ENCODE data around the gene PILRB.
A peak's percentile ranks its signal among the peaks of the same experiment; 100 is the strongest.
"Not testable (repeated sequence)": the region's sequence is repeated elsewhere in the genome, so short reads cannot be mapped to it uniquely, and the experiment has no call there.

PILRB gene

DNA sequence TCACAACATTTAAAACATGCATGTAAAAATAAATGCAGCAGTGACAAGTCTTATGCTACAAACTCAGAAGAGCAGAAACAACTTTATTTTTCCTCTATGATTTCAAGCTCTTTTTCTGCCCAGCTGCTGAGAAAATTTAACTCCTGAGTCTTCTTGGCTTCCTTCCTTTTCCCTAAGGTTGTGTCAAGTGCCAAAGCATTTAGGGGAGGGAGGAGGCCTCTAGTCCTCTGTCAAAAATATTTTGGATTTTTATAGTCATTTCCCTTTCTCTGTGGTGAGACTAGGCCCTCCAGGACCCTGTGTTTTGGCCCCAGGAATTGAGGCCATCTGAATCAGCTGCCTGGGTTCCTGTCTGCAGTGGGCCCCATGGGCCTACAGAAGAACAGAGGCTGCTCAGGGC is 11.0 kb upstream of the PILRB start:
- H3K36me3 Mint-ChIP-seq: peaks cover 22% of the 10 kb centered on the region

DNA sequence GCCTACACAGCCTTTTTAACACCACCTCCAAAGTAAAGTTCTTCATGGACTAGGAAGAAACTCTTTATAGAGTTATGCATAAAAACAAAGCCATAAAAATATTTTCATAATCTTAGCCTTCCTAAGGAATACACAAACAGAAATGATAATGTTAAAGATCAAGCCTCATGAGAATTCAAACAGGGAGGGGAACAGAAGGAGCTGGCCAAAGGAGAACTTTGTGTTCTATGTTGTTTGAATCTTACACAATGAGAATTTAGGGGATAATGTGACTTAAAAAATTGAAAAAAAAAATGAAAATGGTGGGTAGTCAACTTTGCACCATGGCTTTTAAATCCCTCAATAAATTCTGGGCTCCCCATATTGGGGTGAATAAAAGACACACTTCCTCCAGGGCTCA is 9.1 kb upstream of the PILRB start:
- DNase-seq (ENCODE audit: low spot score in 2 of 2) (no peak), ATAC-seq (ENCODE audit: low read depth) (no peak)
- H3K27me3 Mint-ChIP-seq: no peaks in the 10 kb centered on the region
- H3K36me3 Mint-ChIP-seq: peaks cover 25% of the 10 kb centered on the region
- H3K4me3 Mint-ChIP-seq: no peak overlapping the region
- H3K9me3 Mint-ChIP-seq: no peaks in the 10 kb centered on the region
- peaks cover 8% of the 10 kb centered on the region for H3K4me1 Mint-ChIP-seq
- peak overlapping the region; percentile 47 for H3K27ac Mint-ChIP-seq

More for the DNA sequence above, 11.0 kb upstream of the PILRB start:
- no peaks in the 10 kb centered on the region for H3K27me3 Mint-ChIP-seq
- H3K4me3 Mint-ChIP-seq: no peak overlapping the region
- H3K9me3 Mint-ChIP-seq: no peaks in the 10 kb centered on the region
- no peak for DNase-seq (ENCODE audit: low spot score in 2 of 2)
- ATAC-seq (ENCODE audit: low read depth): no peak
- H3K27ac Mint-ChIP-seq: peak overlapping the region; percentile 47
- H3K4me1 Mint-ChIP-seq: peaks cover 12% of the 10 kb centered on the region

DNA sequence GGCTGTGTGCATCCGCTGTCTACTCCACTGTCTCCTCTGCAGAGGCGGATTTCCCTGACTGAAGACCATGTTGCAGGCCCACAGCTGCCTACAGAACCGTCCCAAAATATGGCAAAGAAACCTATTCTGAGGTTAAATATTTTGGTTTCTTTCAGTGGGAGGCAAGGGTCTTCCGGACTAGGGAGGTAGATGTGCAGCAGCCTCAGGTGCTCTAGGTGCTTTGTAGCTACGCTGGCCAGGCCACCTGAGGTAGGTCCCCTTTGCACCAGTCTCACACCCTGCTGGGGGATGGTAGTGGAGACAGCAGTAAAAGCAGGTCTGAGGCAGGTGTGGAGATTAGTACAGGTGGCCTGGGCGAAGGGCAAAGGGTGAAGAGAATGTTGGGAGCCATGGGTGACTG is 8.2 kb upstream of the PILRB start:
- ATAC-seq (ENCODE audit: low read depth): no peak
- H3K4me1 Mint-ChIP-seq: peaks cover 5% of the 10 kb centered on the region

DNA sequence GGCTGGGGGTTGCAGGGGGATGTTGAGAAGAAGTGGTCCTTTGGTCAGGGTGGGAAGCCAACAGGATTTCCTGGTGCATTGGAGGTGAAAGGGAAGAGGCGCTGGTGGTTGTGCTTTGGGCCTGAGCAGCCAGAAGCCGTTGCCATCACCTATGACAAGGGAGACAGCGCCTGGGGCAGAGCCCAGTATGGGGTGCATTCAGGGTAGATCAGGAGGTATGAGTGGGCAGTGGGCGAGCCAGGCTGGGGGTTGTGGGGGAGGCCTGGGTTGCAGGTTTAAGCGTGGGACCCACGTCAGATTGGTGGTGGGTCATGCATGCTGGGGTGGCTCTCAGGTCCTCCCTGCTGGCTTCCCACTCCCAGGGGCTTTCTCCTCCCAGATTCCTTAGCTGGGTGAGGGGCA is 6.3 kb upstream of the PILRB start:
- H3K36me3 Mint-ChIP-seq: peaks cover 26% of the 10 kb centered on the region
- H3K27me3 Mint-ChIP-seq: no peaks in the 10 kb centered on the region
- H3K4me3 Mint-ChIP-seq: no peak overlapping the region
- no peak for DNase-seq (ENCODE audit: low spot score in 2 of 2)
- no peaks in the 10 kb centered on the region for H3K9me3 Mint-ChIP-seq
- ATAC-seq (ENCODE audit: low read depth): no peak
- H3K27ac Mint-ChIP-seq: no peak overlapping the region
- H3K4me1 Mint-ChIP-seq: peaks cover 5% of the 10 kb centered on the region

More for the DNA sequence above, 8.2 kb upstream of the PILRB start:
- no peak overlapping the region for H3K27ac Mint-ChIP-seq
- no peaks in the 10 kb centered on the region for H3K9me3 Mint-ChIP-seq
- H3K36me3 Mint-ChIP-seq: peaks cover 26% of the 10 kb centered on the region
- no peak for DNase-seq (ENCODE audit: low spot score in 2 of 2)
- H3K27me3 Mint-ChIP-seq: no peaks in the 10 kb centered on the region
- no peak overlapping the region for H3K4me3 Mint-ChIP-seq

DNA sequence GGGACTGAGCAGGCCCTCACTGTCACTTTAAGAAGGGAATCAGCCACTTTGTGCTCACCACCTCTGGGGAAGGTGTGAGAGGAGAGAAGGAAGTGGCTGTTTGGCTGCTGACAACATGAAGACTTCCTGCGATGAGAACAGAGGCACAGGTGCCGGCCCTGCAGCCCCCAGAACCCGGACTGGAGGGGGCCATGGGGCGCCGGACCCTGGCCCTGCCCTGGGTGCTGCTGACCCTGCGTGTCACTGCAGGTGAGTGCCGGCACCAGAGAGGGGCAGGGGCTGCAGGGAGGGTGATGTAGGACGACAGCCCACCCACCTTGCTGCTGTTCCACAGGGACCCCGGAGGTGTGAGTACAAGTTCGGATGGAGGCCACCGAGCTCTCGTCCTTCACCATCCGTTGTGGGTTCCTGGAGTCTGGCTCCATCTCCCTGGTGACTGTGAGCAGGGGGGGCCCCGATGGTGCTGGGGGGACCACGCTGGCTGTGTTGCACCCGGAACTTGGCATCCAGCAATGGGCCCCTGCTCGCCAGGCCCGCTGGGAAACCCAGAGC is 5.6 kb upstream of the PILRB start:
- DNase-seq (ENCODE audit: low spot score in 2 of 2); H3K9me3 Mint-ChIP-seq; H3K27ac Mint-ChIP-seq; H3K27me3 Mint-ChIP-seq; H3K4me1 Mint-ChIP-seq; H3K4me3 Mint-ChIP-seq: not testable (repeated sequence)
- ATAC-seq (ENCODE audit: low read depth): peak; percentile 83
- H3K36me3 Mint-ChIP-seq: peaks cover 27% of the 10 kb centered on the region

DNA sequence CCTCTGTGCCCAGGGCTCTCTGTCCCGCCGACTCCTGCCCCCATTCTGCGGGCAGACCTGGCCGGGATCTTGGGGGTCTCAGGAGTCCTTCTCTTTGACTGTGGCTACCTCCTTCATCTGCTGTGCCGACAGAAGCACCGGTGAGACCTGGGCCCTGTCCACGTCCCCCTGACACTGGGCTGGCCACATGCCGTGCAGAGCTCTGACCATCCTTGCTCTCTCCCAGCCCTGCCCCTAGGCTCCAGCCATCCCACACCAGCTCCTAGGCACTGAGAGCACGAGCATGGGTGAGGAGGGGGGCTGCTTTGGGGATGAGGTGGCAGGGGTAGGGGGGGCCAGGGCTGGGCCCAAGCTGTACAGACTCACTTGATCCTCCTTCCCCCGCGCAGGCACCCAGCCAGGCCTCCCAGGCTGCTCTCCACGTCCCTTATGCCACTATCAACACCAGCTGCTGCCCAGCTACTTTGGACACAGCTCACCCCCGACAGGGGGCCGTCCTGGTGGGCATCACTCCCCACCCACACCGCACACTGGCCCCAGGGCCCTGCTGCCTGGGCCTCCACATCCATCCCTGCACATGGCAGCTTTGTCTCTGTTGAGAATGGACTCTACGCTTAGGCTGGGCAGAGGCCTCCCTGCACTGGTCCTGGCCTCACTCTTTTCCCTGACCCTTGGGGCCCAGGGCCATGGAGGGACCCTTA is 4.8 kb upstream of the PILRB start:
- Mint-ChIP-seq H3K9me3 (no peaks in the 10 kb centered on the region), H3K4me3 (no peak overlapping the region), H3K27ac (peak overlapping the region; percentile 65), H3K27me3 (no peaks in the 10 kb centered on the region), H3K4me1 (peaks cover 5% of the 10 kb centered on the region), H3K36me3 (peaks cover 28% of the 10 kb centered on the region)
- no peak for DNase-seq (ENCODE audit: low spot score in 2 of 2)
- ATAC-seq (ENCODE audit: low read depth): no peak

DNA sequence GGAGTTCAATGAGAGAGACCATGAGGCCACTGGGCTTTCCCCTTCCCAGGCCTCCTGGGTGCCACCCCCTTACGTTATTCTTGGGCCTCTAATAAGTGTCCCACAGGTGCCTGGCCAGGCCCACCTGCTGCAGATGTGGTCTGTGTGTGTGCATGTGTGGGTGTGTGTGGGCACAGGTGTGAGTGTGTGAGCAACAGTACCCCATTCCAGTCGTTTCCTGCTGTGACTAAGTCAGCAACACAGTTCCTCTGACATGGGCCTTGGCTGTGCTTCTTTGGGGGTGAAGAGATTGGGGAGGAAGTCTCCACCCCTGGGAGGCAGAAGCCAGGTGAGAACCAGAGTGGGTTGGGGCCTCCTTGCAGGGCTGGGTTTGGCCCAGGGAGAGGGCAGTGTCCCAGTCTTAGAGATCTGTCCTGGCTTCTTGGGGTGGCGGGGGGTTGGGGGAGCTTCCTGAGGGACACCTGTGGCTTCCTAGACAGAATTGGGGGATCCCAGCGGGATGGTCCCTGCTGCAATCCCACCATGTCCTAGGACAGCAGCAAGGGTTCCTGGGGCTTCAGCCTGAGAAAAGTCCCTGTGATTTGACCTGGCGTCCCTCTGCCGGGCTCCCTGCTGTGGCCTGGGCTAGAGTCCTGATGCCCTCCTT is 4.1 kb upstream of the PILRB start:
- Mint-ChIP-seq H3K9me3 (no peaks in the 10 kb centered on the region), H3K27ac (peak overlapping the region; percentile 31), H3K27me3 (no peaks in the 10 kb centered on the region), H3K4me1 (peaks cover 8% of the 10 kb centered on the region), H3K4me3 (no peak overlapping the region), H3K36me3 (peaks cover 31% of the 10 kb centered on the region)
- DNase-seq (ENCODE audit: low spot score in 2 of 2): no peak
- ATAC-seq (ENCODE audit: low read depth): peak; percentile 9

DNA sequence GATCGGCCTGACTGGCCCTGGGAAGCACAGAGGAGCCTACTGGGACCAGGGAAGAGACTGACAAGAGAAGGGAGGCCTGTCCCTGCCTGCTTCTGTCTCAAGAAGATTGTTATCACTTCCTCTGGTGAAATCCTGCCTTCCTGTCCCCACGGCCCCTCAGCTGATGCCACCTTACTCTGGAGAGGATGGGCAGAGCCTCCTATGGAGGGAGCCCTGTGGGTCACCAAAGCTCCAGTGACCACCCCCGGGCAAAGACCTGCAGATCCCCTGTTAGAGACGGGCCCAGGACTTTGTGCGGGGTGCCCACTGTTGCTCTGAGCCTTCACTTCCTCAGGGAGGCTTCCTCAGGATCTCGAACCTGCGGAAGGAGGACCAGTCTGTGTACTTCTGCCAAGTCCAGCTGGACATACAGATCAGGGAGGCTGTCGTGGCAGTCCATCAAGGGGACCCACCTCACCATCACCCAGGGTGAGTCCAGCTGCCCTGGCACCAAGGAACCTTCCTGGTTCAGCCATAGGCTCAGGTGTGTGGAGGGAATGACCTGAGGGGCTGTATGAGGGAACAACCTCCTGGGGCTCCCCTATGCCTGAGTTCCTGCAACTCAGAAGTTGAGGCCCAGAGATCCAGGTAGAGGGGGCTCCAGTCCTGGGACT is 1.4 kb upstream of the PILRB start:
- Mint-ChIP-seq H3K9me3 (no peaks in the 10 kb centered on the region), H3K4me1 (peaks cover 9% of the 10 kb centered on the region), H3K27me3 (no peaks in the 10 kb centered on the region), H3K36me3 (peaks cover 33% of the 10 kb centered on the region), H3K27ac (no peak overlapping the region), H3K4me3 (no peak overlapping the region)
- ATAC-seq (ENCODE audit: low read depth) (no peak), DNase-seq (ENCODE audit: low spot score in 2 of 2) (no peak)

DNA sequence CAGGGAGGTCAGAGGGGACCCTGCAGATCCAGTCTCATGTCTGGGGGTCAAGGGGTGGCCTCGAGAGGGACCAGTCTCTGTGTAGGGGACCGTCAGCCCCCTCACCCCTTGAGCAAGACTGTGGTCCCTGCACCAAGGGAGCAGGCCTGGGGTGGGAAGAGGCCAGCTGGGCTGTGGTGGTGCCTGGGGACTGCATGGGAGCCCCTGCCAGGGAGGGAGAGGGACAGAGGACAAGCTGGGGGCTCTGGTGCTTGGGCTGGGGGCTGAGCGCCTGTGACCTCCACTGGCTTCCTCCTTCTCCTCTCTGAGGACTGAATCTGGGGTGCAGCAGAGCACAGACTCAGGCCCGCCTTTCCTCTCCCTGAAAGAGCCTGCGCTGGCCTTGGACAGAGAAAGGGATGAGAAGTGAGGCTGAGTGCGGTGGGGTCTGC is 771 bp upstream of the PILRB start:
- Mint-ChIP-seq H3K9me3 (no peaks in the 10 kb centered on the region), H3K36me3 (peaks cover 37% of the 10 kb centered on the region), H3K4me1 (peaks cover 8% of the 10 kb centered on the region), H3K27me3 (no peaks in the 10 kb centered on the region), H3K27ac (peak overlapping the region; percentile 55), H3K4me3 (no peak overlapping the region)
- DNase-seq (ENCODE audit: low spot score in 2 of 2) (no peak), ATAC-seq (ENCODE audit: low read depth) (no peak)

DNA sequence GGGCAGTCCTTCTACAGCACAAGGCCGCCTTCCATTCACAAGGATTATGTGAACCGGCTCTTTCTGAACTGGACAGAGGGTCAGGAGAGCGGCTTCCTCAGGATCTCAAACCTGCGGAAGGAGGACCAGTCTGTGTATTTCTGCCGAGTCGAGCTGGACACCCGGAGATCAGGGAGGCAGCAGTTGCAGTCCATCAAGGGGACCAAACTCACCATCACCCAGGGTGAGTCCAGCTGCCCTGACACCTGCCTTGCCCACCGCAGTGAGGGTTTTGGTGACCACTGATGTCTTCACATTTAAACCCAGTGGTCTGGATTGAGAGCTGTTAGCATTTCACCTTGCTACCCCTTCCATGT is 918 bp downstream of the PILRB start:
- no peaks in the 10 kb centered on the region for H3K27me3 Mint-ChIP-seq
- H3K4me3 Mint-ChIP-seq: no peak overlapping the region
- H3K36me3 Mint-ChIP-seq: peaks cover 35% of the 10 kb centered on the region
- DNase-seq (ENCODE audit: low spot score in 2 of 2): no peak
- no peak for ATAC-seq (ENCODE audit: low read depth)
- H3K27ac Mint-ChIP-seq: peak overlapping the region; percentile 72
- H3K9me3 Mint-ChIP-seq: no peaks in the 10 kb centered on the region
- peaks cover 8% of the 10 kb centered on the region for H3K4me1 Mint-ChIP-seq

DNA sequence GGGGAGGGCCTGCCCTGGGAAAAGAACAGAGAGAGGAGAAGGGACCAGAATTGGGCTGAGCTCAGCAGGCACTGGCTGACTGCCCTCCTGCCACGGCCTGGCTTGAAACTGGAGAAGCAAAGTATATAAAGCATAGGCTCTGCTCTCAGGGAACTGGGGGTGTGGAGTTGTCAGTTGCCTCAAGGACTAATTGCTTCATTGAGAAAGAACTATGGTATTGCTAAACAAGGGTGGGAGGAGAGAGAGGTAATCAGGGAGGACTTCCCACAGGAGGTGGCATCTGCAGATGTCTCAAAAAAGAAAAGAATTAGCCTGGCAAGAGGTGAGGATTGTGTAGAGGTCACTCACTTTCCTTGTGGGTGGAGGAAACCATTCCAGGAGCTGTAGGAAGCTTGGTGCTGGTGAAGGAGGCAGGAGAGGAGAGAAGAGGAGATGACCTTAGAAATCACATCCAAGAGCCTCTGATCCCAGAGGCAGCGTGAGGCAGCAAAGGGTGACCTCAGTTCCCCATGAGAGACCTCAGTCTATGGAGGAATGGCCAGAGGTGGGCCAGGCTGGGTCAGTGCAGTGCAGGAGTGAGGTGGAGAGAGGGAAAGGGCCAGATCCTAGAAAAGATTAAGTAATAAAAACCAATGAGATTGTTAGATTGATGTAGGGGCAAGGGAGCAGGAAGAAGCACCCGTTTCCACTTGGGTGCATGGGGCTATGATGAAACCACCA is 2.4 kb downstream of the PILRB start:
- Mint-ChIP-seq H3K36me3 (peaks cover 37% of the 10 kb centered on the region), H3K27me3 (no peaks in the 10 kb centered on the region), H3K27ac (peak overlapping the region; percentile 85), H3K4me3 (no peak overlapping the region), H3K4me1 (peaks cover 11% of the 10 kb centered on the region), H3K9me3 (no peaks in the 10 kb centered on the region)
- DNase-seq (ENCODE audit: low spot score in 2 of 2): no peak
- no peak for ATAC-seq (ENCODE audit: low read depth)

DNA sequence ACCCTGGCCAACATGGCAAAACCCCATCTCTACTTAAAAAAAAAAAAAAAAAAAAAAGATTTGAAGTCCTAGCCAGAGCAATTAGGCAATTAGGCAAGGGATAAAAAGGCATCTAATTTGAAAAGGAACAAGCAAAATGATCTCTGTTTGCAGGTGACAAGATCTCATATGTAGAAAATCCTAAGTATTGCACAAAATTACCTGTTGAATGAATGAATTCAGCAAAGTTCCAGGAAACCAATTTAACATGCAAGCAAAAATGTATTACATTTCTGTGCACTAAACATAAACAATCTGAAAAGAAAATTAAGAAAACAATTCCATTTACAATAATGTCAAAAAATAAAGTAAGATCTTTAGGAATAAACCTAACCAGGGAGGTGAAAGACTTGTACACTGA is 5.2 kb downstream of the PILRB start:
- Mint-ChIP-seq H3K9me3 (no peaks in the 10 kb centered on the region), H3K4me3 (no peak overlapping the region), H3K27me3 (no peaks in the 10 kb centered on the region), H3K4me1 (peaks cover 34% of the 10 kb centered on the region), H3K27ac (no peak overlapping the region), H3K36me3 (peaks cover 33% of the 10 kb centered on the region)
- DNase-seq (ENCODE audit: low spot score in 2 of 2) (no peak), ATAC-seq (ENCODE audit: low read depth) (no peak)

DNA sequence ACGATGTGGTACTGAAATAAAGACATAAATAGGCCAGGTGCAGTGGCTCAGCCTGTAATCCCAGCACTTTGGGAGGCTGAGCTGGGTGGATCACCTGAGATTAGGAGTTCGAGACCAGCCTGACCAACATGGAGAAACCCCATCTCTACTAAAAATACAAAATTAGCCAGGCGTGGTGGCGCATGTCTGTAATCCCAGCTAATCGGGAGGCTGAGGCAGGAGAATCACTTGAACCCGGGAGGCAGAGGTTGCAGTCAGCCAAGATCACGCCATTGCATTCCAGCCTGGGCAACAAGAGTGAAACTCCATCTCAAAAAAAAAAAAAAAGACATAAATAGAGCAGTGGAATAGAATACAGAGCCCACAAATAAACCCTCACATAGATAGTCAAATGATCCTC is 5.9 kb downstream of the PILRB start:
- Mint-ChIP-seq H3K4me1 (peaks cover 35% of the 10 kb centered on the region), H3K36me3 (peaks cover 29% of the 10 kb centered on the region), H3K27ac (peak overlapping the region; percentile 94)
- not testable (repeated sequence) for H3K27me3 Mint-ChIP-seq; H3K4me3 Mint-ChIP-seq; H3K9me3 Mint-ChIP-seq; DNase-seq (ENCODE audit: low spot score in 2 of 2); ATAC-seq (ENCODE audit: low read depth)

DNA sequence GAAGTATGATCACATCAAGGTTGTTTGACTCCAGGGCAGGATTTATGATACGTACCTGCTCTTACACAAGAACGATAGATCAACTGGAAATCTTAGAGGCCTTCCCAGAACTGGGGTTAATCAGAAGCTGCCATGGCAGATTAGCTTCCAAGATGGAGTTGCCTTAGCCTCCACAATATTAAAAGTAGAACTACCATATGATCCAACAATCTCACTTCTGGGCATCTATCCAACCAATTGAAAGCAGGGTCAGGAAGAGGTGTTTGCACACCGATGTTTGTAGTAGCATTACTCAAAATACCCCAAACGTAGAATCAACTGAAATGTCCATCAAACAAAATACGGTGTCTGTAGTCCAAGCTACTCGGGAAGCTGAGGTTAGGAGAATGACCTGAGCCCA is 6.6 kb downstream of the PILRB start:
- Mint-ChIP-seq H3K9me3 (no peaks in the 10 kb centered on the region), H3K4me1 (peaks cover 38% of the 10 kb centered on the region), H3K27me3 (no peaks in the 10 kb centered on the region), H3K4me3 (no peak overlapping the region), H3K36me3 (peaks cover 25% of the 10 kb centered on the region), H3K27ac (peak overlapping the region; percentile 94)
- ATAC-seq (ENCODE audit: low read depth) (no peak), DNase-seq (ENCODE audit: low spot score in 2 of 2) (no peak)
